Nephron (organoid): Measurements from ENCODE around the gene SLC38A11.

ENCODE experiments used
- H3K27ac Mint-ChIP-seq, 3 experiments: 2 replicates each; pipeline ENCODE4 v1.8.0; 2020; ENCODE audit warnings: mixed read lengths in 3 of 3, mild to moderate bottlenecking in 2 of 3, moderate library complexity in 1 of 3
- H3K27me3 Mint-ChIP-seq: 2 replicates; pipeline ENCODE4 v1.8.0; 2021; ENCODE audit warnings: low read depth, mild to moderate bottlenecking, moderate library complexity, mixed read lengths
- H3K36me3 Mint-ChIP-seq: 2 replicates; pipeline ENCODE4 v1.8.0; 2020; ENCODE audit warnings: low read depth, mixed read lengths
- H3K4me1 Mint-ChIP-seq: 2 replicates; pipeline ENCODE4 v1.8.0; 2020; ENCODE audit warnings: mixed read lengths
- H3K4me3 Mint-ChIP-seq, 3 experiments: 2 replicates each; pipeline ENCODE4 v1.8.0; 2020; ENCODE audit warnings: mild to moderate bottlenecking in 3 of 3, mixed read lengths in 3 of 3, moderate library complexity in 2 of 3
- H3K9me3 Mint-ChIP-seq: 2 replicates; pipeline ENCODE4 v1.8.0; 2020; ENCODE audit warnings: mixed read lengths
- TF ChIP-seq, protein P1 (sequence below), 3 experiments: fragments of 200-600 bp; sonication (generic); IDR thresholded peaks; one replicate each; pipeline ENCODE4 v1.5.0; 2021; ENCODE audit warnings: antibody characterized with exemption in 3 of 3; ENCODE audit not compliant: unreplicated experiment in 3 of 3

SLC38A11 gene

DNA sequence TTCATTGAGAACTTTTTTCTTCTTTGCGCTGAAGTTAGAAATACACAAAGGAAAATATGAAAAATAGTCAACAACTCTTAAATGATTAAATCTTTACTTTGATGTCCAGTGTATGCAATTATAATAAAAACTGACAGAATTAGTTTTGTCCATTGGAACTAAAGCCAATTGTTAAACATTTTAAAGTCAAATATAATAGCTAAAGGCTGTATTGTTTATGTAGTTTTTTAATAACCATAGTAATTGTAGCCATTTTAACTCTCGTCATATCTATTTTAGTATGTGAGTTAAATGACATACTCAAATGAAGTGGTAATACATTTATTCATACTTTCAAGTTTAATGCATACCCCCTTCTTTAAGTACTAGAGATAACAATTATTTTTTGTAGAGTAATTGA is 109.0 kb downstream of the SLC38A11 start:
- Mint-ChIP-seq H3K36me3 (no peaks in the 10 kb centered on the region), H3K9me3 (no peaks in the 10 kb centered on the region), H3K27ac (no peak overlapping the region), H3K27me3 (peaks cover 33% of the 10 kb centered on the region), H3K4me3 (no peak overlapping the region), H3K4me1 (peaks cover 4% of the 10 kb centered on the region)
- TF ChIP-seq, protein P1, sequence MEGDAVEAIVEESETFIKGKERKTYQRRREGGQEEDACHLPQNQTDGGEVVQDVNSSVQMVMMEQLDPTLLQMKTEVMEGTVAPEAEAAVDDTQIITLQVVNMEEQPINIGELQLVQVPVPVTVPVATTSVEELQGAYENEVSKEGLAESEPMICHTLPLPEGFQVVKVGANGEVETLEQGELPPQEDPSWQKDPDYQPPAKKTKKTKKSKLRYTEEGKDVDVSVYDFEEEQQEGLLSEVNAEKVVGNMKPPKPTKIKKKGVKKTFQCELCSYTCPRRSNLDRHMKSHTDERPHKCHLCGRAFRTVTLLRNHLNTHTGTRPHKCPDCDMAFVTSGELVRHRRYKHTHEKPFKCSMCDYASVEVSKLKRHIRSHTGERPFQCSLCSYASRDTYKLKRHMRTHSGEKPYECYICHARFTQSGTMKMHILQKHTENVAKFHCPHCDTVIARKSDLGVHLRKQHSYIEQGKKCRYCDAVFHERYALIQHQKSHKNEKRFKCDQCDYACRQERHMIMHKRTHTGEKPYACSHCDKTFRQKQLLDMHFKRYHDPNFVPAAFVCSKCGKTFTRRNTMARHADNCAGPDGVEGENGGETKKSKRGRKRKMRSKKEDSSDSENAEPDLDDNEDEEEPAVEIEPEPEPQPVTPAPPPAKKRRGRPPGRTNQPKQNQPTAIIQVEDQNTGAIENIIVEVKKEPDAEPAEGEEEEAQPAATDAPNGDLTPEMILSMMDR (IDR thresholded peaks at IDR 0.05; ENCODE audit: unreplicated experiment in 3 of 3): no peak
